ENCODE results near the gene PIP4P1. TPM values are rescaled to one million over a fixed set of nuclear protein-coding genes. Genes with fewer than 3 reads are reported as not detected.

PIP4P1 gene
- total and polyA plus RNA-seq, 2 of the 13 experiments (the other 11 are each of a cell fraction or from before 2014, with no cell fraction given), result 33.4 to 47.0 TPM

- TF ChIP-seq SNAPC4 (CRISPR knock-in tag; IDR thresholded peaks at IDR 0.05) (0 out of 2 replicates have a peak, but pooled peaks have one; percentile 30), HNRNPLL (IDR thresholded peaks at IDR 0.05; ENCODE audit: low read depth, low read length, poor library complexity, severe bottlenecking) (peak; percentile 98), ZNF878 (CRISPR knock-in tag; IDR thresholded peaks at IDR 0.05) (no peak), ZNF652 (CRISPR knock-in tag; IDR thresholded peaks at IDR 0.05; ENCODE audit: borderline replicate concordance, low read depth) (no peak), ARNTL (CRISPR knock-in tag; IDR thresholded peaks at IDR 0.05) (peak; percentile 40; the same call in 1 of the 2 replicates), ZBTB1 (CRISPR knock-in tag; IDR thresholded peaks at IDR 0.05; ENCODE audit: borderline replicate concordance) (no peak), CERS6 (CRISPR knock-in tag; IDR thresholded peaks at IDR 0.05) (no peak), ZNF235 (CRISPR knock-in tag; IDR thresholded peaks at IDR 0.05; ENCODE audit: borderline replicate concordance) (no peak), SALL2 (CRISPR knock-in tag; IDR thresholded peaks at IDR 0.05) (no peak), MEIS1 (CRISPR knock-in tag; IDR thresholded peaks at IDR 0.05; ENCODE audit: borderline replicate concordance) (no peak), ZSCAN9 (CRISPR knock-in tag; IDR thresholded peaks at IDR 0.05; ENCODE audit: borderline replicate concordance) (no peak), MAFG (CRISPR knock-in tag; IDR thresholded peaks at IDR 0.05) (no peak), FOXA3 (CRISPR knock-in tag; IDR thresholded peaks at IDR 0.05) (peak; percentile 49; the same call in 1 of the 2 replicates), KIAA2018 (CRISPR knock-in tag; IDR thresholded peaks at IDR 0.05; ENCODE audit: borderline replicate concordance) (no peak), NFE2L2 (IDR thresholded peaks at IDR 0.05; ENCODE audit: low read length) (no peak)
These were observed 31.2 kb downstream of the PIP4P1 start (continued) for GRCh38 chr14:20429801-20430669.
